Endothelial cell (in vitro differentiated cells): ENCODE results near the gene ATP2B2. TPM values are rescaled to one million over a fixed set of nuclear protein-coding genes. Genes with fewer than 3 reads are reported as not detected.
"Not testable (repeated sequence)": the region's sequence is repeated elsewhere in the genome, so short reads cannot be mapped to it uniquely, and the experiment has no call there.

Source experiments
- DNase-seq: peaks from one replicate; pipeline ENCODE4 v3.0.0; 2021; ENCODE audit warnings: low spot score
- H3K27ac Mint-ChIP-seq: one replicate; pipeline ENCODE4 v1.8.0; 2021; ENCODE audit warnings: mixed read lengths, inconsistent platforms; ENCODE audit not compliant: unreplicated experiment
- H3K27me3 Mint-ChIP-seq: one replicate; pipeline ENCODE4 v1.8.0; 2021; ENCODE audit warnings: mild to moderate bottlenecking, moderate library complexity, mixed read lengths, inconsistent platforms; ENCODE audit not compliant: unreplicated experiment
- H3K36me3 Mint-ChIP-seq: one replicate; pipeline ENCODE4 v1.8.0; 2021; ENCODE audit warnings: mild to moderate bottlenecking, low read depth, mixed read lengths, inconsistent platforms; ENCODE audit not compliant: unreplicated experiment
- H3K4me1 Mint-ChIP-seq: one replicate; pipeline ENCODE4 v1.8.0; 2021; ENCODE audit warnings: mild to moderate bottlenecking, mixed read lengths, inconsistent platforms; ENCODE audit not compliant: unreplicated experiment
- H3K4me3 Mint-ChIP-seq: one replicate; pipeline ENCODE4 v1.8.0; 2021; ENCODE audit warnings: mild to moderate bottlenecking, mixed read lengths, inconsistent platforms; ENCODE audit not compliant: unreplicated experiment
- H3K9me3 Mint-ChIP-seq: one replicate; pipeline ENCODE4 v1.8.0; 2021; ENCODE audit warnings: mixed read lengths, inconsistent platforms; ENCODE audit not compliant: unreplicated experiment
- total RNA-seq: library from RNA; stranded (reverse); fragmentation: NEBNext Ultra II Directional; extraction: Animal tissue kit (Norgen Biotek cat#: 25700); gene quantifications from one replicate; pipeline ENCODE4 v1.2.1, GENCODE V29; 2021; ENCODE audit not compliant: unreplicated experiment
- TF ChIP-seq, protein P1 (sequence below): fragments of 200-600 bp; sonication (generic); IDR thresholded peaks from one replicate; pipeline ENCODE4 v1.5.0; 2021; ENCODE audit warnings: antibody characterized with exemption; ENCODE audit not compliant: unreplicated experiment

Gene ATP2B2
- total RNA-seq, 1 donor from 2014 or later: 1.7 TPM

DNA sequence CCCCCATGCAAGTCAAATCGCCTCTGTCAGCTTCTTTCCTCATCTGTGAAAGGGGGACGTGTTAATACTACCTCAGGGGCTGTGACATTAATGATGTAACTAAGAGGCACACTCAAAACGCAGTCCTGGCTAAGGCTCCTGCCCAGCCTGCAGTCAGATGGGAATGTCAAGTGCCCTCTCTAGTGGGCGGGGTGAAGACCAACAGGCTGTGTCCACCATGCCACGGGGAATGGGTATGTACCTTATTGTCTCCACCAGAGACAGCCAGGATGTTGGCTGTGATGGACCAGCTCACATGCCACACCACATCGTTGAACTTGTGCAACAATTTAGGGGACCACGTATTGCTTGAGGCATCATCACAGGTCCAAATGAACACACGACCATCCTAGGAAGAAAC lies 201.6 kb downstream of the ATP2B2 start:
- H3K27ac Mint-ChIP-seq: peak overlapping the region; percentile 52
- peaks cover 82% of the 10 kb centered on the region for H3K36me3 Mint-ChIP-seq
- H3K4me1 Mint-ChIP-seq: peaks cover 45% of the 10 kb centered on the region
- peaks cover 4% of the 10 kb centered on the region for H3K27me3 Mint-ChIP-seq
- no peaks in the 10 kb centered on the region for H3K9me3 Mint-ChIP-seq
- TF ChIP-seq, protein P1, sequence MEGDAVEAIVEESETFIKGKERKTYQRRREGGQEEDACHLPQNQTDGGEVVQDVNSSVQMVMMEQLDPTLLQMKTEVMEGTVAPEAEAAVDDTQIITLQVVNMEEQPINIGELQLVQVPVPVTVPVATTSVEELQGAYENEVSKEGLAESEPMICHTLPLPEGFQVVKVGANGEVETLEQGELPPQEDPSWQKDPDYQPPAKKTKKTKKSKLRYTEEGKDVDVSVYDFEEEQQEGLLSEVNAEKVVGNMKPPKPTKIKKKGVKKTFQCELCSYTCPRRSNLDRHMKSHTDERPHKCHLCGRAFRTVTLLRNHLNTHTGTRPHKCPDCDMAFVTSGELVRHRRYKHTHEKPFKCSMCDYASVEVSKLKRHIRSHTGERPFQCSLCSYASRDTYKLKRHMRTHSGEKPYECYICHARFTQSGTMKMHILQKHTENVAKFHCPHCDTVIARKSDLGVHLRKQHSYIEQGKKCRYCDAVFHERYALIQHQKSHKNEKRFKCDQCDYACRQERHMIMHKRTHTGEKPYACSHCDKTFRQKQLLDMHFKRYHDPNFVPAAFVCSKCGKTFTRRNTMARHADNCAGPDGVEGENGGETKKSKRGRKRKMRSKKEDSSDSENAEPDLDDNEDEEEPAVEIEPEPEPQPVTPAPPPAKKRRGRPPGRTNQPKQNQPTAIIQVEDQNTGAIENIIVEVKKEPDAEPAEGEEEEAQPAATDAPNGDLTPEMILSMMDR: no peak
- no peak for DNase-seq
- peak overlapping the region; percentile 23 for H3K4me3 Mint-ChIP-seq

DNA sequence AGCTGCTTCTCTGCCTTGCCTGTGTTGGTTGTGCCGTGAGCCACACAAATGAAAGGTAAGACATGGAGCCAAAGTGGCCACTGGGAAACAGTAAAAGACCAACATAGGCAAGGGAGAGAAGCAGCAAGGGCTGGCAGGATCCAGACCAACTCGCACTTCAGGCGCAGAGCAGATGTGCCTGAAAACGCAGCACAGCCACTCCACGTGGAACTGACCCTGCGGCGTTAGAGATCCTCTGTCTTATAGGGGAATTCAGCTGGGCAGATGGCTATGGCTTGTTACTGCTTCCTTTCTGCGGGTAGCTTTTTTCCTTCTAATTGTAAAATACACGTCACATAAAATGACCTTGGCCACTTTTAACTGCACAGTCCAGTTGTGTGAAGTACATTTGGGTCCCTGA lies 202.3 kb downstream of the ATP2B2 start:
- no peaks in the 10 kb centered on the region for H3K9me3 Mint-ChIP-seq
- H3K27ac Mint-ChIP-seq: peak overlapping the region; percentile 52
- peak overlapping the region; percentile 23 for H3K4me3 Mint-ChIP-seq
- peaks cover 40% of the 10 kb centered on the region for H3K4me1 Mint-ChIP-seq
- TF ChIP-seq, protein P1: no peak
- no peak for DNase-seq
- H3K36me3 Mint-ChIP-seq: peaks cover 80% of the 10 kb centered on the region
- peaks cover 4% of the 10 kb centered on the region for H3K27me3 Mint-ChIP-seq

DNA sequence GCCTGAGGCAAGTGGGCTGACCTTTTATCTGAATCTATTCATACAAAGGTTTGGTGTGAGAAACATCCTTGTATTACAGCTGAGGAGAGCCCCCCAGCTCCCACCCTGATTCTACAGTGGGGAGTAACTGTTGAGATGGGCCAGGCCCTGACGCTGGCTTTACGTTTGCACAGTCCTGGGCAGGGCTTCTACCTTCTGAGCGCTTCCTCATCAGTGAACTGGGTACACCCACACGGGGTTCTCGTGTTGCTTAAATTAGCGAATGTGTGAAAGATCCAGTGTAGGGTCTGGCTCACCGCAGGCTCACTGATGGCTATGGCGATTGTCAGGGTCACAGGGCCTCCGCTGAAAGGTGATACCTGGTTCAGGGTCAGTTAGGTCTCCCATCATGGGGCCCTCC lies 205.3 kb downstream of the ATP2B2 start:
- H3K27me3 Mint-ChIP-seq: peaks cover 4% of the 10 kb centered on the region
- DNase-seq: no peak
- no peak overlapping the region for H3K4me3 Mint-ChIP-seq
- H3K4me1 Mint-ChIP-seq: peaks cover 22% of the 10 kb centered on the region
- TF ChIP-seq, protein P1: no peak
- H3K9me3 Mint-ChIP-seq: no peaks in the 10 kb centered on the region
- peaks cover 57% of the 10 kb centered on the region for H3K36me3 Mint-ChIP-seq
- H3K27ac Mint-ChIP-seq: peak overlapping the region; percentile 42

DNA sequence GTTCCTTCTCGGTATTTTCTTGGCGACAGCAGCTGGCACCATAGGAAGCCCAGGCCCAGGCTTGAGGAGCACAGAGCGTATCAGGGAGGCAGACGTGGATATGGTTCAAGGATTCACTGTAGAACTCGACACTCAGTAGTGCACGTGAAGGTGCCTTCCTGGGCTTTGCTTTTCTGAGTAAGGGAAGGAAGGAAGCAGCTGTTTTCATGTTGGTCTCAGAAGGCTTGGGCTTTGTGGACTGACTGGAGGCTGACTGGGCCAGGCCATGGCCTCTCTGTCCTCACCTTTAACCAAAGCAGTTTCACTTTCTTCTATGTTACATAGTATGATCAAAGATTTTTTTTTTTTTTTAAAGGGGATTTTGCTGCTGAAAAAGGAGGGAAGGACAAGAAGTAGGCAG lies 205.7 kb downstream of the ATP2B2 start:
- TF ChIP-seq, protein P1: no peak
- no peak for DNase-seq
- Mint-ChIP-seq H3K9me3 (no peaks in the 10 kb centered on the region), H3K36me3 (peaks cover 53% of the 10 kb centered on the region), H3K27me3 (peaks cover 4% of the 10 kb centered on the region), H3K27ac (peak overlapping the region; percentile 42), H3K4me3 (peak overlapping the region; percentile 73), H3K4me1 (peaks cover 22% of the 10 kb centered on the region)

DNA sequence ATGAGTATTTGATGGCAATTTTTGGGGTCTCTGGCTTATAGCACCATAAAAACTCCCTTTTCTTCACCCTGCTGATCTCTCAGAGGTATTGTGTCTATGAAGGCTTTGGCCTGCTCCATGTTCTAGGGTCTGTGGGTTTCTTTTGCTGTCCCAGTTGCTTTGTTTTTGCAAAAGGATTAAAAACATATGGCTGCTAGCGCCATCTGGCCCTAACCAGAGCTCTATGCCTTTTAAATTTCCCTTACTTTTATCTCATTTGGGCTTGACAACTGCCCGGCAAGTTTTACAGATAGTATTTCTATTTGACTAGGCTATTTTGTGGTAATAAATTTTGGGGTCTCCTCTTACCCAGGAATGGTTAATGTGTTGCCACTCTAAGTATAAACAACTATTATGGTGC lies 206.2 kb downstream of the ATP2B2 start:
- peaks cover 22% of the 10 kb centered on the region for H3K4me1 Mint-ChIP-seq
- no peaks in the 10 kb centered on the region for H3K9me3 Mint-ChIP-seq
- peak overlapping the region; percentile 42 for H3K27ac Mint-ChIP-seq
- peaks cover 4% of the 10 kb centered on the region for H3K27me3 Mint-ChIP-seq
- peak overlapping the region; percentile 73 for H3K4me3 Mint-ChIP-seq
- DNase-seq: no peak
- TF ChIP-seq, protein P1: no peak
- peaks cover 53% of the 10 kb centered on the region for H3K36me3 Mint-ChIP-seq

DNA sequence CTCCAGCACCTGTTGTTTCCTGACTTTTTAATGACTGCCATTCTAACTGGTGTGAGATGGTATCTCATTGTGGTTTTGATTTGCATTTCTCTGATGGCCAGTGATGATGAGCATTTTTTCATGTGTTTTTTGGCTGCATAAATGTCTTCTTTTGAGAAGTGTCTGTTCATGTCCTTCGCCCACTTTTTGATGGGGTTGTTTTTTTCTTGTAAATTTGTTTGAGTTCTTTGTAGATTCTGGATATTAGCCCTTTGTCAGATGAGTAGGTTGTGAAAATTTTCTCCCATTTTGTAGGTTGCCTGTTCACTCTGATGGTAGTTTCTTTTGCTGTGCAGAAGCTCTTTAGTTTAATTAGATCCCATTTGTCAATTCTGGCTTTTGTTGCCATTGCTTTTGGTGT lies 207.3 kb downstream of the ATP2B2 start:
- H3K4me1 Mint-ChIP-seq: peaks cover 22% of the 10 kb centered on the region
- not testable (repeated sequence) for H3K4me3 Mint-ChIP-seq, H3K9me3 Mint-ChIP-seq, H3K27me3 Mint-ChIP-seq, H3K27ac Mint-ChIP-seq, DNase-seq
- peaks cover 45% of the 10 kb centered on the region for H3K36me3 Mint-ChIP-seq
